Fibroblast of villous mesenchyme (primary cell): ENCODE data around the gene KCNQ1. TPM values are rescaled to one million over a fixed set of nuclear protein-coding genes. Genes with fewer than 3 reads are reported as not detected.

ENCODE experiments used
- DNase-seq: peaks from one replicate; pipeline ENCODE4 v3.0.0-alpha.2; 2010; ENCODE audit warnings: low read depth
- H3K4me3 ChIP-seq: 2 replicates; pipeline ENCODE4 v1.5.1; 2011; ENCODE audit warnings: low read depth, mild to moderate bottlenecking, low read length
- CTCF ChIP-seq: IDR thresholded peaks from 2 replicates; pipeline ENCODE4 v1.5.1; 2012; ENCODE audit warnings: low read depth, mild to moderate bottlenecking, low read length; ENCODE audit not compliant: insufficient read depth
- total RNA-seq: library from RNA; depleted of rRNA; stranded (reverse); fragments of >200 nt; gene quantifications from 2 replicates; pipeline ENCODE4 v1.2.3, GENCODE V29; 2012

Gene KCNQ1
- total RNA-seq, 1 donor: not detected

- no peak for DNase-seq
- no peak overlapping the region for H3K4me3 ChIP-seq
- TF ChIP-seq CTCF: no peak
Measured at GRCh38 chr11:2806351-2807024, 361.7 kb downstream of the KCNQ1 start.

DNA sequence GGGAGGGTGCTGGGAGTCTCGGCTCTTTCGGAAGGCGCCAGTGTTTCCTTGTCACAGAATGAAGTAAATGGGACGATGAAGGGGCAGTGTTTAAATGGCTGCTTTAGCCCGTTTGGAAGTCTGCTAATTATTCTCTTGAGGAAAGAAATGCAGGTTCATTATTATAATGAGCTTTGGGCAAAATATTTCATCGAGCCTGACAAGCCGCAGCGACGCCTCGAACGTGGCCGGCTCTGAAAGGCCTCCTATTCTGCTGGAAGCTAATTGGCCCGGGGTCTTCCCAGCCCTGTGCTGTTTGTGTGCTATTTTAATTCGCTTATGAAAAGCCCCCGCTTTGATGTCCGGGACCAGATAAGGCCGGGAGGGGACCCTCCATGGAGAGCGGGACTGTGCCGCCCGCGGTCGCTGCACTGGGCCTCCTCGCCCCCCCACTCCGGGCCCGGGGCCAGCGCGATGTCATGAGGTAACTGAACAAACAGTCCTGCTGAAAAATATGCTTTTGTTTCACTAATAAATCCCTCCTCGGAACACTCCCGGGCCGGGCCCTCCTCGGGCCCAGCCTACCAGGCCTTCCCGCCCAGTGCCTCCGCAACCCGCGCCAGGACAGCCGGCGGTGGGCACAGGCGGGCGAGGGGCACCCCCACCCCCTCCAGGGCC lies 362.3 kb downstream of the KCNQ1 start:
- TF ChIP-seq CTCF: no peak
- DNase-seq: no peak

DNA sequence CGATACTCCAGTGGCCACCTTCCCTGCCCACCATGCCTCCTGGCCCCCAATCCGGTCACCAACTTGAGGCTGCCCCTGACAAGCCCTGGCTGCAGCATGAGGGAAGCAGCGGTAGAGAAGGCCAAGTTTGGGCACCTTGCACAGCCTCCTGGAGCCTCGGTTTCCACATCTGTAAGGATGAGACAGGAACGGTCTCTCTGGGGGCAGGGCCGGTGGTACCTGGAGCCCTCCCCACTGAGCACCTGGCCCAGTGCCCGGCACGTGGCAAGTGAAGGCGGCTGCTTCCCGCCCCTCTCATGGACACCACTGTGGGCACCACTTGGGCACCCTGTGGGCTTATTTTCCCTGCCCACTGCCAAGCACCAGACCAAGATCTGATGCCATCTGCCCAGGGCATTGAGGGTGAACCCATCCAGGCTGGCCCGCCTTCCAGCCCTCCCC lies 363.0 kb downstream of the KCNQ1 start:
- DNase-seq: no peak
- H3K4me3 ChIP-seq: no peak overlapping the region
- TF ChIP-seq CTCF: no peak

More for the DNA sequence above, 362.3 kb downstream of the KCNQ1 start:
- no peak overlapping the region for H3K4me3 ChIP-seq

DNA sequence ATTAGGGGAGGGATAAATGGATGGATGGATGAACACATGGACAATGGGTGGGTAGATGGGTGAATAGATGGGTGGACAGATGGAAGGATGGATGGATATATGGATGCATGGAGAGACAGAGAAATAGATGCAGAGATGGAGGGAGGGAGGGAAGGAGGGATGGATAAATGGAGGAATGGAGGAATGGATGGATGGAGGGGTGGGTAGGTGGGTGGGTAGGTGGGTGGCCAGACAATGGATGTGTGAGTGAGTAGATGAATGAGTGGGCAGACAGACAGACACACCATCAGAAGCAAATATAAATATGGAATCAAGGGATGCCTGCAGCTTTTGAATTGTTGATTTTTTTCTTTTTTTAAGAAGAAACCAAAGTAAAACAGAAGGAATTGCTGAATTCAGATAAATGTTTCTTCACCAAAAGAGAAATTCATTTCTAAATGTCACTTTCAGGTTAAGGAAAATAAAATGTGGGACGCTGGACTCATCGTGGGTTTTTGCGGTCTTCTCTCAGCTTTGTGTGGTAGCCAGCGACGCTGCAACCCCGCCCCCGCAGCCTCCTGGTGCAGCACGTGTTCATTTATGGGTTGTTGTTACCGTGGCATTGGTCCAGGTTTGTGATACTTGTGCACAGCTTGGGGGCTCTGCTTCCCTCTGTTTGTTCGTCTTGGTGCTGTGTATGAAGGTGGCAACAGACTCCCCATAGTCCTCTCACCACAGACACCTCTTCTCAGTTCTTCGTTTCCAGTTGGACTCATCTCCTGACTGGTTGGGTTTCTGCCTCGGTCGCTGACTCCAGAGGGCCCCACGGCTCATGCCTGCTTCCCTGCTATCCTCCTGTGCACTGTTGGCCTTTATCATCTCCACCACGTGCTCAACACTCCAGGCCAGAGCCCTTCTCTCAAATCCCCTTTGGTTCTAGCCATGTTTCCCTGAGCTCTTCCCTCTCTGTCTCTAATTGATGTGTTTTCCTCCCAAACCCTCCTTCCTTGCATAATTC lies 364.3 kb downstream of the KCNQ1 start:
- H3K4me3 ChIP-seq: no peak overlapping the region
- DNase-seq: no peak
- no peak for TF ChIP-seq CTCF

DNA sequence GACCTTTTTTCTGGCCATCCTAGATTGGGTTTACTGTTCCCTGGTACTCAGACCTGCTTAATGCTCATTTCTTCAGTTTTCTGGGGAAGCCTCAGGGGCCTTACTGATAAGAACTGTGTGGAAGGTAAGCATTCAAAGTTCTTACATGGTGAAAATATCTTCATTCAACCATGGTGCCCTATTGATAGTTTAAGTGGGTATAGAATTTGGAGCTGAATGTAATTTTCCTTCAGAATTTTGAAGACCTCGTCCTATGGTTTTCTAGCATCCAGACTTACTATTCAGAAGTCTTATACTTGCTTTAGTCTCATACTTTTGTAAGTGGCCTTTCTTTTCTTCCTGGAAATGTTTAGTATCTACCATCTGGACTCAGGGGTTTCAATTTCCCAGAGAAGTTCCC lies 365.0 kb downstream of the KCNQ1 start:
- no peak overlapping the region for H3K4me3 ChIP-seq
- TF ChIP-seq CTCF: no peak
- DNase-seq: no peak

GRCh38 chr11:2810411-2811205 lies 365.8 kb downstream of the KCNQ1 start:
- no peak for TF ChIP-seq CTCF
- no peak overlapping the region for H3K4me3 ChIP-seq
- no peak for DNase-seq
